NCI-H2081 treated with DMSO at 0.1 percent for 48 hours (cell line): Measurements from ENCODE around the gene FDX1.

Experiments used
- DNase-seq: peaks from one replicate; lab custom pipeline; 2025; lab: John Stamatoyannopoulos, UW

Gene FDX1

GRCh38 chr11:110508786-110509185 is 79.0 kb downstream of the FDX1 start:
- DNase-seq = no peak

- no peak for DNase-seq
Observed at GRCh38 chr11:110509472-110509871, 79.7 kb downstream of the FDX1 start.

GRCh38 chr11:110512026-110512425 is 82.3 kb downstream of the FDX1 start:
- DNase-seq = no peak

- DNase-seq = no peak
Observed at GRCh38 chr11:110513259-110513801, 83.6 kb downstream of the FDX1 start.

- no peak for DNase-seq
Observed at GRCh38 chr11:110513846-110514437, 84.2 kb downstream of the FDX1 start.
